LNCAP (cell line): Measurements from ENCODE around the gene CHRNA5.

Source experiments
- TF ChIP-seq, protein P1 (sequence below): fragments of 450-650 bp; IDR thresholded peaks from 2 replicates; pipeline ENCODE4 v1.5.1; 2017; ENCODE audit warnings: mild to moderate bottlenecking

CHRNA5 gene

GRCh38 chr15:78573416-78573815 lies 8.1 kb downstream of the CHRNA5 start:
- TF ChIP-seq, protein P1, sequence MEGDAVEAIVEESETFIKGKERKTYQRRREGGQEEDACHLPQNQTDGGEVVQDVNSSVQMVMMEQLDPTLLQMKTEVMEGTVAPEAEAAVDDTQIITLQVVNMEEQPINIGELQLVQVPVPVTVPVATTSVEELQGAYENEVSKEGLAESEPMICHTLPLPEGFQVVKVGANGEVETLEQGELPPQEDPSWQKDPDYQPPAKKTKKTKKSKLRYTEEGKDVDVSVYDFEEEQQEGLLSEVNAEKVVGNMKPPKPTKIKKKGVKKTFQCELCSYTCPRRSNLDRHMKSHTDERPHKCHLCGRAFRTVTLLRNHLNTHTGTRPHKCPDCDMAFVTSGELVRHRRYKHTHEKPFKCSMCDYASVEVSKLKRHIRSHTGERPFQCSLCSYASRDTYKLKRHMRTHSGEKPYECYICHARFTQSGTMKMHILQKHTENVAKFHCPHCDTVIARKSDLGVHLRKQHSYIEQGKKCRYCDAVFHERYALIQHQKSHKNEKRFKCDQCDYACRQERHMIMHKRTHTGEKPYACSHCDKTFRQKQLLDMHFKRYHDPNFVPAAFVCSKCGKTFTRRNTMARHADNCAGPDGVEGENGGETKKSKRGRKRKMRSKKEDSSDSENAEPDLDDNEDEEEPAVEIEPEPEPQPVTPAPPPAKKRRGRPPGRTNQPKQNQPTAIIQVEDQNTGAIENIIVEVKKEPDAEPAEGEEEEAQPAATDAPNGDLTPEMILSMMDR: no peak

DNA sequence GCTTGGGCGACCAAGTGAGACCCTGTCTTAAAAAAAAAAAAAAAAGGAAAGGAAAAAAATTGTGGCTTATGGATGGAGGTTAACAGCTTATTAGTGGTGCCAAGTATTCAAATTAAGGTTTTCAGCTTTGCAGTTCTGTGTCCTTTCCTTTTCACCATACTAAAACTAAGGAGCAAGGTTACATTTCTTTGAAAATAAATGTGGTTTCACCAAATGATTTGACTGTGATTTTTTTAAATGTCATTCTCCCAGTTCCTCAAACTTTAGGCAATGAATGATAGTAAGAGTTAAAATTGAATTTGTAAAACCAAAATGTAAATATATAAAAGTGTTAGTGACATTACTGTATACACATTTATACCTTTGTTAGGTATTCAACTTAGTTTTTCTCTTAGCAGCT lies 9.6 kb downstream of the CHRNA5 start:
- TF ChIP-seq, protein P1: no peak

GRCh38 chr15:78597583-78597982 lies 32.3 kb downstream of the CHRNA5 start:
- TF ChIP-seq, protein P1: no peak

DNA sequence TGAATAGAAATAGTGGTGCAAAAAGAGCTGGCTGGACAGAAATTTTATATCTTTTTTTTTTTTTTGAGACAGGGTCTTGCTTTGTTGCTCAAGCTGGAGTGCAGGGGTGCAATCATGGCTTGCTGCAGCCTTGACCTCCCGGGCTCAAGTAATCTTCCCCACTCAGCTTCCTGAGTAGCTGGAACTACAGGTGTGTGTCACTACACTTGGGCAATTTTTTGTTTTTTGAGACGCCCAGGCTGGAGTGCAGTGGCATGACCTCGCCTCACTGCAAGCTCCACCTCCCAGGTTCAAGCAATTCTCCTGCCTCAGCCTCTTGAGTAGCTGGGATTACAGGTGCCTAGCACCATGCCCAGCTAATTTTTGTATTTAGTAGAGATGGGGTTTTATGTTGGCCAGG lies 33.0 kb downstream of the CHRNA5 start:
- TF ChIP-seq, protein P1: no peak

DNA sequence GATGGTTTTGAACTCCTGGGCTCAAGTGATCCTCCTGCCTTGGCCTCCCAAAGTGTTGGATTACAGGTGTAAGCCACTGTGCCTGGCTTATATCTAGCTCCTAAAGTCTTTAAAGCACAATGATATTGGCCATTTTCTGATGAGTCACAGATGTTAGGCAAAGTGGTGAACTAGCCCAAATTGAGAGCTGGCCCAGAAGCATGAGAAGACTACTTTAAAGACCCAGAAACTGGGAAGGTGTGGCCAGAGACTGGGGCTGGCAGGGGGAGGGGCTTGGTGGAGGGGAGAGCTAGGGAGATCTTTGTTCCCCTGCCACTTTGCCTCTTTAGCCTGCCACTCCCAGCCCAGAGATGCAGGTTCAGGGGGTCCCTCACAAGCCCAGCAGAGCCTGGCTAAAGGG lies 33.9 kb downstream of the CHRNA5 start:
- TF ChIP-seq, protein P1: no peak

DNA sequence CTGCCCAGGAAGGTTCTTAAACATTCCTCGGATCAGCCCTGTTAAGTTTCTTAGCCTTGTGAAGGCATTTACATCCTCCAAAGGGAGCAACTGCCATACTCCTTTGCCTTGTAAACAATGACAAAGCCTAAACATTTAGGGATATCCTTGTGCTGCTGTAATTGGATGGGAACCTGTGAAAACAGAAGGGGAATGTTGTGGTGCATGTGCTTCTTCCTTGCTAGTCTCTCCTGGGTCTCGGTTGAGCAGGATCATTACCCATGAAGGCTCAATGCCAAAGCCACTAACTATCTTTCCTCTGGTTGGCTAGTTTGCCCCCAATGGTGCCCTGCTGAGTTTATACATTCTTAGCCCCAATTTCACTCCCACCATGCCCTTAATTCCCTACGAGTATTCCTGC lies 38.1 kb downstream of the CHRNA5 start:
- TF ChIP-seq, protein P1: no peak

DNA sequence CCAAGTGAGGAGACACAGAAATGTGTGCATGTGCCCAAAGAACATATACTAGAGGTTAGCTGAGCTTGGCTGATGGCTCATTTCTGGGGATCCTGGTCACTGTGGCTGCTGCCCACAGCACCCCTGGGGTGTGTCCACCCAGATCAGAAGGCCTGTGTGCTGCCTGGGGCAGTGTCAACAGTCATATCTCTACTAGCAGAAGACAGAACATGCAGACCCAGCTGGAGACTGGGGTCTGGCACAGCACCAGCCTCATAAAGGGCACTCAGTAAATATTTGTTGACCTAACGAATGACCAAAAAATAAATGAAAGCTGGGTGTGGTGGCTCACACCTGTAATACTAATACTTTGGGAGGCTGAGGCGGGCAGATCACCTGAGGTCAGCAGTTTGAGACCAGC lies 39.1 kb downstream of the CHRNA5 start:
- TF ChIP-seq, protein P1: no peak

- TF ChIP-seq, protein P1: no peak
Measured at GRCh38 chr15:78605201-78605600, 39.9 kb downstream of the CHRNA5 start.
